ENCODE results near the gene MEIOSIN.
A peak's percentile ranks its signal among the peaks of the same experiment; 100 is the strongest.

MEIOSIN gene

GRCh38 chr19:45792470-45793177, 59.4 kb downstream of the MEIOSIN start, which contains the start of gene DMWD:
TSS of gene DMWD (minus strand) at chr19:45792845. CDS start at chr19:45792756, 89 bp downstream.
- peak; percentile 39; the same call in 1 of the 2 replicates for TF ChIP-seq ZFX (IDR thresholded peaks at IDR 0.05)
- TF ChIP-seq, protein P1, sequence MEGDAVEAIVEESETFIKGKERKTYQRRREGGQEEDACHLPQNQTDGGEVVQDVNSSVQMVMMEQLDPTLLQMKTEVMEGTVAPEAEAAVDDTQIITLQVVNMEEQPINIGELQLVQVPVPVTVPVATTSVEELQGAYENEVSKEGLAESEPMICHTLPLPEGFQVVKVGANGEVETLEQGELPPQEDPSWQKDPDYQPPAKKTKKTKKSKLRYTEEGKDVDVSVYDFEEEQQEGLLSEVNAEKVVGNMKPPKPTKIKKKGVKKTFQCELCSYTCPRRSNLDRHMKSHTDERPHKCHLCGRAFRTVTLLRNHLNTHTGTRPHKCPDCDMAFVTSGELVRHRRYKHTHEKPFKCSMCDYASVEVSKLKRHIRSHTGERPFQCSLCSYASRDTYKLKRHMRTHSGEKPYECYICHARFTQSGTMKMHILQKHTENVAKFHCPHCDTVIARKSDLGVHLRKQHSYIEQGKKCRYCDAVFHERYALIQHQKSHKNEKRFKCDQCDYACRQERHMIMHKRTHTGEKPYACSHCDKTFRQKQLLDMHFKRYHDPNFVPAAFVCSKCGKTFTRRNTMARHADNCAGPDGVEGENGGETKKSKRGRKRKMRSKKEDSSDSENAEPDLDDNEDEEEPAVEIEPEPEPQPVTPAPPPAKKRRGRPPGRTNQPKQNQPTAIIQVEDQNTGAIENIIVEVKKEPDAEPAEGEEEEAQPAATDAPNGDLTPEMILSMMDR (conservative IDR thresholded peaks at IDR 0.05) = no peak
- peak within 1 kb of the TSS; percentile 76 for H3K27ac ChIP-seq

DNA sequence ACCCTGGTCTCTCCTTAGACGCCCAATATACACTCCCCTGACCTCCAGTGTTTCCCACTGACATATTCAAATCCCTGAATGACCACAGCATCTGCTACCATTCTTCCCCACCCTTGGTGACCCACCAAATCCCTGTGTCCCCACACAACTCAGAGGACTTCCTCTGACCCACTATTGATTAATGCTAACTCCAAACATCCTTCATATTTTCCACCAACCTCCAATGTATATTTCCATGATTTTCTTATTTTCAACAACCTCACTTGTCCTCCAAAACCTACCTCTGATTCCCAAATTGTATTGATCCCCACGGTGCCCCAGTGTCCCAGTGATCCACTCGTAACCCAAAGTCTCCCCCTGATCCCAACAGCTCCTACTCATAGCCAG, 59.9 kb downstream of the MEIOSIN start:
- TF ChIP-seq, protein P1 (conservative IDR thresholded peaks at IDR 0.05) = no peak
- TF ChIP-seq ZFX (IDR thresholded peaks at IDR 0.05) = no peak
- H3K27ac ChIP-seq = no peak overlapping the region

DNA sequence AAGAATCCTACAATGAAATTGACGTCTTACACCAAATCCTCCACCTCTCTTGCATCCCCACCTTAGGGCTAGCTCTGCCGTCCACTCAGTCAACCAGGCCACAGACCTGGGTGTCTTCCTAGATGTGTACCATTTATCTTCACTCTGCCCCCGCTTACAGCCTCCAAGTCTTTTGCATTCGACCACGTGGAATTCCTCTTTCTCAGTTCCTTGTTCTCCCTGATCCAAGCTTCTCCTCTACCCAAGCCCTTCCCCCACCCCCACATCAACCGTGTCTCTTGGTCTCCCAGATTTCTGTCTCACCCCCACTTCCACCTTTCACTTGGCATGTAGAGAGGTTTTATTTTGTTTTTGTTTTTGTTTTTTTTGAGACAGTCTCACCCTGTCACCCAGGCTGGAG, 60.6 kb downstream of the MEIOSIN start:
- no peak overlapping the region for H3K27ac ChIP-seq
- no peak for TF ChIP-seq ZFX (IDR thresholded peaks at IDR 0.05)
- TF ChIP-seq, protein P1 (conservative IDR thresholded peaks at IDR 0.05) = no peak

DNA sequence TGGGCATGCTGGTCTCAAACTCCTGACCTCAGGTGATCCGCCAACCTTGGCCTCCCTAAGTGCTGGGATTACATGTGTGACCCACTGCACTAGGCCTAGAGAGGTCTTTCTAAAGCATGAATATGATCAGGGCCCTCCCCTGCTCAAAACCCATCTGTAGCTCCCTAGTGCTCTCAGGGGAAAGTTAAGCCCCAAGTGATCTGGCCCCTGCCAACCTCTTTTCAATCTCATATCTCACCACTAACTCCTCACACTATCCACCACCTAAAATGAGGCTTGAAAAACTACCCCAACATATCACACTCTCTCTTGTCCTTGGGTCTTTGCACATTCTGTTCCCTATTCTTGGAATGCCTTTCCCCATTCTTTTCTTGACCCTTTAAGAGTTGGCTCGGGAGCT, 61.4 kb downstream of the MEIOSIN start:
- TF ChIP-seq ZFX (IDR thresholded peaks at IDR 0.05) = no peak
- TF ChIP-seq, protein P1 (conservative IDR thresholded peaks at IDR 0.05) = no peak
- no peak overlapping the region for H3K27ac ChIP-seq

- no peak for TF ChIP-seq ZFX (IDR thresholded peaks at IDR 0.05)
- TF ChIP-seq, protein P1 (conservative IDR thresholded peaks at IDR 0.05) = peak; percentile 76
- H3K27ac ChIP-seq = peak overlapping the region; percentile 10; the same call in 1 of the 2 replicates
Measured at GRCh38 chr19:45798995-45799517, 65.8 kb downstream of the MEIOSIN start.

DNA sequence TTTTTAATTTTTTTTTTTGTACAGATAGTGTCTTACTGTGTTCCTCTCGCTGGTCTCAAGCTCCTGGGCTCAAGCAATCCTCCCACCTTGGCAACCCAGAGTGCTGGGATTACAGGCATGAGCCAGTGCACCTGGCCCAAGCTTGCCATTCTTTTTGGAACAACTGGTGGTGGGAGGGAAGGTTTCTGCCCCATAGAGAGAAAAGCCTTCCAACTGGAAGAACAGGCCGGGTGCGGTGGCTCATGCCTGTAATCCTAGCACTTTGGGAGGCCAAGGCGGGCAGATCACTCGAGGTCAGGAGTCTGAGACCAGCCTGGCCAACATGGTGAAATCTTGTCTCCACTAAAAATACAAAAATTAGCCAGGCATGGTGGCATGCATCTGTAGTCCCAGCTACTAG, 66.3 kb downstream of the MEIOSIN start:
- H3K27ac ChIP-seq = peak overlapping the region; percentile 10; the same call in 1 of the 2 replicates

DNA sequence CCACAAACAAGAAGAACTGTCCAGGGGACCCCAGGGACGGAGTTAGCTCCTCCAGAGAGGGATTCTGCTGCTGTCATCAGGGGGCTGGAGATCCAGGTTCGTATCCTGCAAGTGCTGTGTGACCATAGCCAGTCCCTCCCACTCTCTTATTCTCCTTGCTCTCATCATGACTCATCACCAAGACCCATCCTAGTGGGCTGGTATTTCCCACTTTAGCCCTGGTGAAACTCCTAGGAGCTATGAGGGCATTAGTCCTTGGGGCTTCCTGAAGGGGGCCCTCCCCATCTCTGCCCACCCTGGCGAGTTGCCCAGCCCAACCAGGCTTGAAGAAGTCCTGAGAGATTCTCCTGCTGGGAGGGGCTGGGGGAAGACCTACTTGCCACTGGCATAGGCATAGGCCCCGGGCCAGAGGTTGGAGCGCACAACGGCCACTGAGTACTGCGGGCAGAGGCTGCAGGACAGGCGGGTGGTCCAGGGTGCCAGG, 66.9 kb downstream of the MEIOSIN start:
- no peak overlapping the region for H3K27ac ChIP-seq

More for the DNA sequence above, 66.9 kb downstream of the MEIOSIN start:
- no peak for TF ChIP-seq ZFX (IDR thresholded peaks at IDR 0.05)
- TF ChIP-seq, protein P1 (conservative IDR thresholded peaks at IDR 0.05) = no peak

All from C4-2B (cell line).